ENCODE data around the gene CYP2A7.
"Not testable (repeated sequence)": the region's sequence is repeated elsewhere in the genome, so short reads cannot be mapped to it uniquely, and the experiment has no call there.

The CYP2A7 gene, protein sequence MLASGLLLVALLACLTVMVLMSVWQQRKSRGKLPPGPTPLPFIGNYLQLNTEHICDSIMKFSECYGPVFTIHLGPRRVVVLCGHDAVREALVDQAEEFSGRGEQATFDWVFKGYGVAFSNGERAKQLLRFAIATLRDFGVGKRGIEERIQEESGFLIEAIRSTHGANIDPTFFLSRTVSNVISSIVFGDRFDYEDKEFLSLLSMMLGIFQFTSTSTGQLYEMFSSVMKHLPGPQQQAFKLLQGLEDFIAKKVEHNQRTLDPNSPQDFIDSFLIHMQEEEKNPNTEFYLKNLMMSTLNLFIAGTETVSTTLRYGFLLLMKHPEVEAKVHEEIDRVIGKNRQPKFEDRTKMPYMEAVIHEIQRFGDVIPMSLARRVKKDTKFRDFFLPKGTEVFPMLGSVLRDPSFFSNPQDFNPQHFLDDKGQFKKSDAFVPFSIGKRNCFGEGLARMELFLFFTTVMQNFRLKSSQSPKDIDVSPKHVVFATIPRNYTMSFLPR

GRCh38 chr19:40882062-40882461, at the start of gene CYP2A7:
Gene CYP2A7, minus strand, starts transcription at chr19:40882231. Its CDS starts 21 bp downstream, at chr19:40882210.
- DNase-seq (ENCODE audit: low read depth in 2 of 2); H3K4me3 ChIP-seq (replicated peaks in 1 of 2; ENCODE audit: low read depth in 2 of 2, low read length in 2 of 2): not testable (repeated sequence)

GRCh38 chr19:40930799-40931198, 48.8 kb upstream of the CYP2A7 start:
- H3K4me3 ChIP-seq (replicated peaks in 1 of 2; ENCODE audit: low read depth in 2 of 2, low read length in 2 of 2); DNase-seq (ENCODE audit: low read depth in 2 of 2): not testable (repeated sequence)

GRCh38 chr19:40929942-40930341, 47.9 kb upstream of the CYP2A7 start:
- DNase-seq (ENCODE audit: low read depth in 2 of 2); H3K4me3 ChIP-seq (replicated peaks in 1 of 2; ENCODE audit: low read depth in 2 of 2, low read length in 2 of 2): not testable (repeated sequence)

DNA sequence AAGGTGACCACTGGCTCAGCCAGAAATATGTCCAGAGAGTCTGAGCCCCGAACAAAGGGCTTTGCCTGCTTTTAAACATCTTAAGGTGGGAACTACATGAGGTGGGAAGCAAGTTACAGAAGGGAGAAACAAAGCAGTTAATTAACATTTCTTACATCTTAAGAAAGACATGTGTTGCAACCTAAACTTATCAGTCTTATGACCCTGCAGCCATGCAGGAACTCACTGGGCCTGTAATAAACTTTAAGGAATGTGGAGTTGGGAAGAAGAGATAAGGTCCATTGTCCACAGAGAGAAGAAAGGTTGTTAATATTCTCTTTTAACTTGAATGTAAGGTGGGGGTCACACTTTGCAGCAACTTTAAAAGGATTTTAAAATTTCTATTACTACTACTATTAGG, 46.8 kb upstream of the CYP2A7 start:
- DNase-seq (ENCODE audit: low read depth in 2 of 2), result no peak
- H3K4me3 ChIP-seq (replicated peaks in 1 of 2; ENCODE audit: low read depth in 2 of 2, low read length in 2 of 2), result no peak overlapping the region
- TF ChIP-seq, protein P1, sequence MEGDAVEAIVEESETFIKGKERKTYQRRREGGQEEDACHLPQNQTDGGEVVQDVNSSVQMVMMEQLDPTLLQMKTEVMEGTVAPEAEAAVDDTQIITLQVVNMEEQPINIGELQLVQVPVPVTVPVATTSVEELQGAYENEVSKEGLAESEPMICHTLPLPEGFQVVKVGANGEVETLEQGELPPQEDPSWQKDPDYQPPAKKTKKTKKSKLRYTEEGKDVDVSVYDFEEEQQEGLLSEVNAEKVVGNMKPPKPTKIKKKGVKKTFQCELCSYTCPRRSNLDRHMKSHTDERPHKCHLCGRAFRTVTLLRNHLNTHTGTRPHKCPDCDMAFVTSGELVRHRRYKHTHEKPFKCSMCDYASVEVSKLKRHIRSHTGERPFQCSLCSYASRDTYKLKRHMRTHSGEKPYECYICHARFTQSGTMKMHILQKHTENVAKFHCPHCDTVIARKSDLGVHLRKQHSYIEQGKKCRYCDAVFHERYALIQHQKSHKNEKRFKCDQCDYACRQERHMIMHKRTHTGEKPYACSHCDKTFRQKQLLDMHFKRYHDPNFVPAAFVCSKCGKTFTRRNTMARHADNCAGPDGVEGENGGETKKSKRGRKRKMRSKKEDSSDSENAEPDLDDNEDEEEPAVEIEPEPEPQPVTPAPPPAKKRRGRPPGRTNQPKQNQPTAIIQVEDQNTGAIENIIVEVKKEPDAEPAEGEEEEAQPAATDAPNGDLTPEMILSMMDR (IDR thresholded peaks at IDR 0.05; ENCODE audit: low read depth, low read length), result no peak

DNA sequence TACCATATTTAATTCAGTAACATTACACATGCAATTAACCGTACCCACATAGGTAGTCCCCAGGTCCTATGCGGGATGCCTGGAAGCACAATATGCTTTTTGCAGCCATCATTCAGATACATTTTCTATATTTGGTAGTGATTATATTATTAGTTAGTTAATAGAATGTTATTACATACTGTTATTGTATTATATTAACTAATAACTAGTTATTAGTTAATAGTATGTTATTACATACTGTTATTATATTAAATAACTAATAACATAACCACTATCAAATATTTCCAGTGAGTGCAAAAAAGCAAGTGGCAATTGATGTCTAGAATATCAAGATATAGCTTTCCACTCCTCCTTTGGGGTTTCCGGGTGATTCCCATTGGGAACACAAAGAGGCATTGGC, 45.5 kb upstream of the CYP2A7 start:
- no peak overlapping the region for H3K4me3 ChIP-seq (replicated peaks in 1 of 2; ENCODE audit: low read depth in 2 of 2, low read length in 2 of 2)
- TF ChIP-seq, protein P1 (IDR thresholded peaks at IDR 0.05; ENCODE audit: low read depth, low read length), result no peak
- DNase-seq (ENCODE audit: low read depth in 2 of 2), result no peak

GRCh38 chr19:40926276-40926675, 44.2 kb upstream of the CYP2A7 start:
- not testable (repeated sequence) for H3K4me3 ChIP-seq (replicated peaks in 1 of 2; ENCODE audit: low read depth in 2 of 2, low read length in 2 of 2); DNase-seq (ENCODE audit: low read depth in 2 of 2)

- TF ChIP-seq, protein P1 (IDR thresholded peaks at IDR 0.05; ENCODE audit: low read depth, low read length), result no peak
- no peak for DNase-seq (ENCODE audit: low read depth in 2 of 2)
- no peak overlapping the region for H3K4me3 ChIP-seq (replicated peaks in 1 of 2; ENCODE audit: low read depth in 2 of 2, low read length in 2 of 2)
Measured at GRCh38 chr19:40923934-40924391, 41.9 kb upstream of the CYP2A7 start.

DNA sequence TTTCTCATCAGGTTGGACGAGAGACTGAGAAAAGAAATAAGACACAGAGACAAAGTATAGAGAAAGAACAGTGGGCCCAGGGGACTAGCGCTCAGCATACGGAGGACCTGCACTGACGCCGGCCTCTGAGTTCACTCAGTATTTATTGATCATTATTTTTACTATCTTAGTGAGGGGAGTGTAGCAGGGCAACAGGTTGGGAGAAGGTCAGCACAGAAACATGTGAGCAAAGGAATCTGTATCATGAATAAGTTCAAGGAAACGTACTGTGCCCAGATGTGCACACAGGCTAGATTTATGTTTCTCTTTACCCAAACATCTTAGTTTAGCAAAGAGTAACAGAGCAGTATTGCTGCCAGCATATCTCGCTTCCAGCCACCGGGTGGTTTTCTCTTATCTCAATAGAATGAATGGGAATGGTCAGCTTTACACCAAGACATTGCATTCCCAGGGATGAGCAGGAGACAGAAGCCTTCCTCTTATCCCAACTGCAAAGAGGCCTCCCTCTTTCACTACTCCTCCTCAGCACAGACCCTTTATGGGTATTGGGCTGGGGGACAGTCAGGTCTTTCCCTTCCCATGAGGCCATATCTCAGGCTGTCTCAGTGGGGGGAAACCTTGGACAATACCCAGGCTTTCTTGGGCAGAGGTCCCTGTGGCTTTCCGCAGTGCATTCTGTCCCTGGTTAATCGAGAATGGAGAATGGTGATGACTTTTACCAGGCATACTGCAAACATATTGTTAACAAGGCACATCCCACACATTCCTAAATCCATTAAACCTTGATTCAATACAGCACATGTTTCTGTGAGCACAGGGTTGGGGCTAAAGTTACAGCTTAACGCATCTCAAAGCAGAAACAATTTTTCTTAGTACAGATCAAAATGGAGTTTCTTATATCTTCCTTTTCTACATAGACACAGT, 40.5 kb upstream of the CYP2A7 start:
- not testable (repeated sequence) for H3K4me3 ChIP-seq (replicated peaks in 1 of 2; ENCODE audit: low read depth in 2 of 2, low read length in 2 of 2); DNase-seq (ENCODE audit: low read depth in 2 of 2)

Measured in cardiac fibroblast (primary cell).